HG02759 (cell line): ENCODE data around the gene ANKRD13D.

Experiments used
- ATAC-seq: cut with Tn5 transposase; IDR thresholded peaks from one replicate; pipeline ENCODE4 v1.9.1; 2021; ENCODE audit warnings: mild to moderate bottlenecking, moderate library complexity; ENCODE audit not compliant: unreplicated experiment

The ANKRD13D gene

GRCh38 chr11:67261946-67262681 lies 27.0 kb upstream of the ANKRD13D start:
- no peak for ATAC-seq

DNA sequence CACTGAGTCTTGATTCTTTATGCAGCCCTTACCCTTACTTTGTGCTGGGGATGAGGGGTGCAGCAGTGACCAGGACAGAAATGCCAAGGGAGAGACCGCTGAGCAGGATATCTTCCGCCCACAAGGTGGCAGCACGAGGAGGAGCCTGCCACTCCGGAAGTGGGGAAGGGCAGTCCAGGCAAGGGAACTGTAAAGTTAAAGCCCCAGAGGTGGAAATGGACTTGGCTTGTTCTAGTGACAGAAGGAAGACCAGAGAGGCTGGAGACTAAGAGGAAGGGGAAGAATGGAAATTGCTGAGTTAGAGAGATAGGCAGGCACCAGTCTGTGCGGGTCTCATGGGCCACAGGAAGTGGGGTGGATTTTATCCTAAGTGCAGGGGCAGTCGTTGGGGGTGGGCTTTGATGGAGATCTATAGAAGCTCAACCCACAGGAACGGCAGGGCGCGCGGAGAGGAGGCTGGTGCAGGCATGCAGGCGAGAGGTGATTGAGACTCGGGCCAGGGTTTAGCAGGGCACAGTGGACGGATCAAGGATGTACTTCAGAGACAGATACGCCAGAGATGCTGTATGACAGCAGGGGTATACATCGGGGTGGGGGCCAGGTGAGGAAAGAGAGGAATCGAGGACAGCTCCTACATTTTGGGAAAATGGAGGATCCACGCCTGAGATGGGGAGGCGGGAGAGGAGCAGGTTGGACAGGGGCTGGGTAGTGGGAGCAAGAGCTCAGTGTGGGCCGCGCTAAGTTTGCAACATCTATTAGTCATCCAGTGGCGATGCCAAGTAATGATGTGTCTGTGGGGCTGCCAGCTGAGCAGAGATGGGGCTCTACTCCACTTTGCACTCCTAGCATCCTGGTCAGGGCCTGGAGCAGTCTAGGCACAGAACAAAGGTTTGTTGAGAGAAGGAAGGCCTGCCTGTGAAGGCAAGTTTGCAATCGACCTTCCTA lies 26.1 kb upstream of the ANKRD13D start:
- ATAC-seq, result no peak

DNA sequence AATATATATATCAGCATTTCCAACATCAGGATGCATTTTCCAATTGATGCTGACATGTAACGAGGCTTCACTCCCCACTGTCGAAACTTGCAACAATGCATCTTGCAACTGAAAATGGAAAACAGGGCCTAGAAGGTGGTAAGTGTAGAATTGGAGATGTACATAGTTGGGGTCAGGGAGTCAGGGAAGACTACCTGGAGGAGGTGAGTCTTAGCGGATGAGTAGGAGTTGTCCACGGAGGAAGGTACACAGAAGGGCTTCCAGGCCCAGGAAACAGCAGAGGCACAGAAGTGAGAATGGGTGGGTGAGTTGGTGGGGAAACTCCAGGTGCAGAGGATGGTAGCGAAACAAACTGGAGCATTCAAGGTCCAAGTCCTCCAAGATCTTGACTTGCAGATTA lies 24.8 kb upstream of the ANKRD13D start:
- no peak for ATAC-seq

GRCh38 chr11:67264877-67265632 lies 24.0 kb upstream of the ANKRD13D start:
- no peak for ATAC-seq

DNA sequence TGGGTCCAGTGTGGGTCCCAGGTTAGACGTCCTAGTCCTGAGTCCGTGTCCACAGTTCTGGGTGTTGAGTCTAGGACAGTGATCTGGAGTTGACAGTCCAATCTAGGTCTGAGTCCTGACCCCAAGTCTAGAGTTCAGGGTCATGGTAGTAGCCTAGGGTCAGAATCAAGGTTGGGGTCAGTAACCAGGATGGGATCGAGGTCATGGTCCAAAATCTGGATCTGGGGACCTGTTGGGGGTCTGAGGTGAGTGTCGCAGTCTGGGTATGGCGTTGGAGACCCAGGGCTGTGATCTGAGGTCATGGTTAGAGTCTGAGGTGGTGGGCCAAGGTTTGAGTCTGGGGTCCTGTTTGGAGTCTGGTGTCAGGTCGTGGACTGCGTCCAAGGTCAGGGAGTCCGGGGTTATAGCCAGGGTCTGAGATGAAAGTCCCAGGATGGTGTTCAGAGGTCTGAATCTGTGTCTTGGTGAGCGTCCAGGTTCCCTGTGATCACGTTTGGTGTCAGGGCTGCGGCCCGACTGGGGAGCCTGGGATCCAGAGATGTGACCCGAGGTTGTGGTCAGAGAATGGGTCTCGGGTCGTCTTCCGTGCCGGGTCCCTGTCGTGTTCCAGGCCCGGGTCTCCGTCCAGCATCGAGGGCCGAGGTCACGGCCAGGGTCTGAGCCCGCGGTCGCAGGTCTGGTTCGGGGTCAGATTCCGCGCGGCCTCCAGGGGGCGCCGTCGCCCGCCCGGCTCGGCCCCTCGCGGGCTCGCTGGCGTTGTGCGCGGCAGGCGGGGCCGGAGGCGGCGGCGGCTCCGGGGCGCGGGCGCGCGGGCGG lies 23.3 kb upstream of the ANKRD13D start:
- peak; percentile 40 for ATAC-seq

DNA sequence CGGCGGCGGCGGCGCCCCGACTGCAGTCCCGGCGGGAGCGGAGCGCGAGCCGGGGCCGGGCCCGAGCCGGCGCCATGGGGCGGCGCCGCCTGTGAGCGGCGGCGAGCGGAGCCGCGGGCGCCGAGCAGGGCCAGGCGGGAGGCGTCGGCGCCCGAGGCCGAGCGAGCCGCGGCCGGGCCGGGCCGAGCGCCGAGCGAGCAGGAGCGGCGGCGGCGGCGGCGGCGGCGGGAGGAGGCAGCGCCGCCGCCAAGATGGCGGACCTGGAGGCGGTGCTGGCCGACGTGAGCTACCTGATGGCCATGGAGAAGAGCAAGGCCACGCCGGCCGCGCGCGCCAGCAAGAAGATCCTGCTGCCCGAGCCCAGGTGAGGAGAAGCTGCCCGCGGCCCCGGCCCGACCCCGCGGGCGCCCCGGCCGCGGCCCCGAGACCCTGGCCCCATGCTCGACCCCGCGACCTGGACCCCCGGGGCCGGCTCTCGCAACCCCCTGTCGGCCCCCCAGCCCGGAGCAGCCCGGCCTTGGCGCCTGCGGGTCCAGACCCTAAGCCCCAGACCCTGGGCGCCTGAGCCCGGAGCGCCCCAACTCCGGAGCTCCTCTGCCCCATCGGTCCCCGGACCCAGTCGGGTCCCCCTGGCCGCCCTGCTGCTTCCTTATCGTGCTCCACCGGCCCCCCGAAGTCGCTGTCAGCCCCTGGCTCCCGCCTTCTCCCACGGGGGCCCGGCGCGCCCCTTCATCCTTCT lies 22.5 kb upstream of the ANKRD13D start, which contains the start of gene GRK2:
TSS of gene GRK2 (plus strand) at position 25 of the 739 bp plus-strand sequence. CDS start at position 252, 227 bp downstream.
- ATAC-seq, result peak; percentile 33

GRCh38 chr11:67267188-67268080 lies 21.7 kb upstream of the ANKRD13D start:
- ATAC-seq, result no peak

DNA sequence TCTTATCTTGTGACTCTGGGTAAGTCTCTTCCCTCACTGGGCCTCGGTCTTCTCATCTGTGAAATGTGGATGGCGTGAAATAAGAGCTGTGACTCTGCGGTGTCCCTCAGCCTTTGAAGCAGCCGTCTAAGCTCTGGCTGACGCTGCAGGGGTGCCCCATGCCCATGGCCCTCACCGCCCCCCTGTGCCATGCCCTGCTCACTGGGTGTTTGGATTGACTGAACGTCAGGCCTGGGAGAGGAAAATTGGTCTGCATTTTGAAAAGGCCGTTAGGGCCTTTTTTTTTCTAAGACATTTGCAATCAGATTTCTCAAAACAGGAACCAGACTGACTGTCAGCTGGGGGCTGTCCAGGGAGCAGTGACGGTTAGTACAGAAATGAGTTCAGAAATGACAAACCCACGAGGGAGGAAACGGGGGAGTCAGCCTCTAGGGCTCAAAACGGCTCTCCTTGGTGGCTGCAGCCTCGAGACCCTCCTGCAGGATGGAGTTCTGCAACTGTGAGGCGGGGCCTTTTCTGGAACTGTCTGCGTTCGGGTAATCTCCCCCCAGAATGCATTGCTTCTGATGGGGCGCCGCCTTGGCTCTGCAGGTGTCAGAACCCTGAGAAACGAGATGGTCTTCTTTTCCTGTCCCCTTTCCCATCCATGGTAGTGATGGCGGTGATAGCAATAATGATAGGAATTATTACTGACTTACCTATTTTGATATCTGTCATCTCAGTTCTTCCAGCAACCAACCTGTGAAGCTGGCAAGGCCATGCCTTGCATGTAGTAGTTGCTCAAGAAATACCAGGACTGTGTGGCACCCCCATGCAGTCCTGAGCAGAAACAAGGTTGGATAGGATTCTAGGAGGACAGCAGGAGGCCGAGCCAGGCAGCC lies 20.8 kb upstream of the ANKRD13D start:
- ATAC-seq, result peak; percentile 37

DNA sequence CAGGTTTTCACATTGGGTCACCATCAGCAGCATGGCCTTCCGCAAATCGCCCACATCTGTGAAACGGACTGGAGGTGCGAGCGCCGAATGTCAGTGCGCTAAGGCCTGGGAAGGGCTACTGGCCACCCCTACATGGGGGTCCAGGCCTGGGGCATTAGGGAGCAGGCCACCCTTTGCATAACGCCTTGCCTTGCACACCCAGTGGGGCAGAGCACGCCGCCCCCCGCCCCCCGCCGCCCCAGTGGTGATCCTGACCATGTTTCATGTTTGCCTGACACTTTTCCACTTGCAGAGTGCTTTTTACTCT lies 20.2 kb upstream of the ANKRD13D start:
- ATAC-seq, result no peak

DNA sequence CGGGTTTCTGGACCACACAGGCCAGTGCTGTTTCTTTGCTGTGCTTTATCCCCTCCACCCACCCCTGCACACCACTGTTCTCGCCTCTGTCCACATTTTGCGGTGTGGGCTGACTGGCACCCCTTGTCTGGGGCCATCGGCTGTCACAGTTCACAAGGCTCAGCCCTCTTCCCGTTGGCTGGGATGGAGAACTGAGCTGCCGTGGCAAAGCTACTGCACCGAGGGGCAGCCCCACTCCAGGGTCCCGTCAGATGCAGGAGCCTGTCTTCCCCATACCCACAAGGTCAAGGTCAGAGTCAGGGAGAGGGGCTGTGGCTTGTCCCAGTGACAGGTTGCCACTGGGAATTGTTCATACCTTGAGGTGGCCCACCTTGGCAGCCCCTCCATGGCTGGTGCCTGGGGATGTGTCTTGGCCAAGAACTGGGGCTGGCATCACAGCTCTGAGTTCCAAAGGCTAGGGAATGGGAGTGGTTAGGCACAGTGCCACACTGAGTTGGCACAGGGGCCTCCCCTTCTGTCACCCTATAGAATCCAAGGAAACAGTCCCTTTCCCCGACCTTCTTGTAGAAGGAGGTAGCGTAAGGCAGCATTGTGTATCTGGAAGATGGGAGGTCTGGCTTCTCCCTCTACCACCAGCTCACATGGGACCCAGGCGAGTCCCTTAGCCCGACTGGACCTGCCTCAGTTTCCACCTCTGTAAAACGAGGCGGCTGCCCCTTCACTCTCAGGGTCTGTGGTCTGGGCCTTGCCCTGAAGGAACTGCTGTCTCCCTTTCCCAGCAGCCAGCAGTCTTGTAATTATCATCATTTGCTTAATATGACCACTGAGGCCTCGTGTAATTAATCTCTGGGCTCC lies 19.5 kb upstream of the ANKRD13D start:
- ATAC-seq, result no peak

DNA sequence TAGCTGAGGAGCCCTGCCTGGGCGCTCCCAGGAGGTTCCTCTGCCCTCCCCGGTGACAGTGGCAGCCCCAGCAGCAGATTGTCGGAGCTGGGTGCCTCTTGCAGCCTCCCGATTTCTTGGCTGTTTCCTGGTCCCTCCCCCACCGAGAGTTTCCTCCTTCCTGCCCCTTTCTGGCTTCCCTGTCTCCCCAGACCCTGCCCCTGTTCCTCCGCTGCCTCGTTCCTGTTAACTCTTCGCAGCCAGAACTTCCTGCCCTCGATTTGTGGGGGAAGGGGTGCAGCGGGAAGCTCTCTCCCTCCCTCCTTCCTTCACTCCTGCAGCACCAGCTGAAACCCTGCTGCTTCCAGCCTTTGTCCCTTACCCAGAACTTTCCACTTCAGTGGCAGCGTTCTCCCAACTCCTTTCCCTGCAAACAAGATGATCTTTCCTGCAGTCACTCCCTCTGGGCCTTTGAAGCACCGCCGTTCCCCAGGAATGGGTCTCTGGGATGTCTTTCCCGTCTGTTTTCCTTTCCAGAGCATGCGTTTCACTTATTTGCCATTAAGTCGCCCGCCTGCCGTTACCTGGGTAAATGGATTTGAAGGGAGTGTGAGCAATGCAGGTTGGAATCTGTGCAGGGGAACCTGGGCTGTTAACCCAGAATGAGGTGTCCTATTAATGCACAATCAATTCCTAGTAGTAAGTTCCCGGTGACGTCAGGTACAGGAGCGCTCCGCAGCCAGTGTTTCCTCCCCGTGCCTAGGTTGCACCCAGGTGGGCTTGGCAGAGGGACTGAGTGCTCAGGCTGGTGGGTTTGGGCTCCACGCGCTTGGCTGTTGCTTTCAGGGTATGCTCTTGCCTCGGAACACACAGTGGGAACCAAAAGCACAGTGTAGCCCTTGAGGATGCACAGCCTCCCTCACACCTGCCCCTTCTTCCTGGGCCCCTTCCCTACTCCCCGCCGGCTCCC lies 18.6 kb upstream of the ANKRD13D start:
- no peak for ATAC-seq

- ATAC-seq, result no peak
Measured at GRCh38 chr11:67271205-67271540, 17.9 kb upstream of the ANKRD13D start.

DNA sequence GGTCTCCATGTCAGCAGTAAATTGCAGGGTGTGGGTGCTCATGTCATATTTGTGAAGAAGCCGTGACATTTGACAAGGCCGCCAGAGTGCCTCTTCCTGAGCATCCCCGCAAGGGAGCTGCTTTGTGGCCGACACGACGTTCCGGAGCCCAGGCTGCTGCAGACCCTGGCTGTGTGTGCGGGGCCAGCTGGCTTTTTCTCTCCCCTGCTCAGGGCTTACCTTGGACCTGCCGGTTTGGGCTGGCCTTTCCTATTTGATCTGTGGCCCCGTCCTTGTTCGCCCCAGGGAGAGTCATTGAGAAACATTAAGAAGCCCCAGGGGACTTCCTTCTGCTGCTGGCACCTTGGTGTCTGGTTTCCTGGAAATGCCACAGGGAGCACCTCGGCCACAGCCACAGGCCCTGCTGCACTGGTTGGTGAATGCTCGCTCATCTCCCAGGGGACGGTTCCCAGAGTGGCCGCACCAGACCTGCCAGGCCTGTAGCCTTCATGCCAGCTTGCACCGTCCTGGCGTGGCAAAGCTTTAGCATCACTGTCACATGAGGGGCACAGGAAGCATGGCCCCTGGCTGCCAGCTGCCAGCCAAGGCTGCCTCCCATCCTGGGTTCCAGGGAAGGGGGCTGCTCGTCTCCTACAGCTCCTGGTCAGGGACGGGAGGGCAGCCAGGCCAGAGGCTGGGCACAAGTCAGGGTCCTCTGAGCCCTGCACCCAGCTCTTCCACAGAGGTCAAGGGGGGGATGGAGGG lies 17.4 kb upstream of the ANKRD13D start:
- ATAC-seq, result no peak

DNA sequence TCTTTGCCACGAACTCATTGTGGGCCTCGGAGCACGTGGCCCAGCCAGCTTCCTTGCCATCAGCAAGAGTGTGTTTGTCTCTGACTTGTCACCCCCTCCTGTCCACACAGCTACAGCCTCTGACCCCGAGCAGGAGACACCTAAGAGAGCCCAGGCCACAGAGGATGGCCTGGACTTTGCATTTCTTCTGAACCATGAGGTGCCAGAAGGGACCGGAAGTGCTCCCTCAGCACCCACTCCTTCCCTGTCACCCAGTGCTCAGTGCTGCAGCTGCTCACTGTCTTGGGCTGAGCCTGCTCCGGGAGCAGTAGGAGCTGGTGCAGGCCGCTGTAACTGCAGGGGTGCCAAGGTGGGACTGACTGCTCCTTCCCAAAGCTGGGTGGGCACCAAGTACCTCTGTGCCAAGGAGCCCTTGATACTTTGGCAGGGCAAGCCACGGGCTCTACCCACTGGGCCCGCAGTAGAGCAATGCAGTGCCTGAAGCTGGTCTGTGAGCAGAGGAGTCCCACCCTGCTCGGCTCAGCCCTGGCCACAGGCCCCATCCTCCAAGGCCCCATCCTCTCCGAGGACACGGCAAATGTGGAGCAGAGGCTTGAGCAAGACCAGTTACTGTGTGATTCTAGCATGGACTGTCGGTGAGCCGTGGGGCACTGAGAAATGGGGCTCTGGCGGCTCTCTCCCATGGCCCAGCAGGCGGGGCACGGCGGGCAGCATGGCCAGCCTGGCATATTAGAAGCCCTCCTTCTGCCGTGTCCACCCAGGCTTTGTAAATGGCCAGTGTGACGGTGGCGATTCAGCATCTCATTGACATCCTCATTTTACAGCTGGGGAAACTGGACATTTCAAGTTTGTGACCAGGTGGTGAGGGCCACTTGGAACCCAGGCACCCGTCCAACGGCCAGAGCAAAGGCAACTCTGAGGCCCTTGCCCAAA lies 16.5 kb upstream of the ANKRD13D start:
- ATAC-seq, result no peak
